ENCODE results near the gene KRTAP10-2. TPM values are rescaled to one million over a fixed set of nuclear protein-coding genes. Genes with fewer than 3 reads are reported as not detected.

The KRTAP10-2 gene
- total and polyA plus RNA-seq, 9 of the 15 experiments (the other 6 are each of a cell fraction or from before 2014, with no cell fraction given), result not detected

GRCh38 chr21:44531606-44532564, 19.4 kb downstream of the KRTAP10-2 start:
- no peak for ATAC-seq
- H3K4me2 ChIP-seq (ENCODE audit: insufficient read depth, low read length), result no peak overlapping the region
- H3K9me1 ChIP-seq (ENCODE audit: control insufficient read depth, insufficient read depth, low read length), result no peaks in the 10 kb centered on the region
- H3K9me3 ChIP-seq (replicated peaks; ENCODE audit: control insufficient read depth, insufficient read depth, low read depth, low read length), result no peaks in the 10 kb centered on the region; the same call in 1 of the 2 replicates
- H3K27me3 ChIP-seq (ENCODE audit: control insufficient read depth in 2 of 2, insufficient read depth in 2 of 2, low read length in 2 of 2), result peaks cover 42 to 64% of the 10 kb centered on the region in 2 experiments
- H3K79me2 ChIP-seq (ENCODE audit: control insufficient read depth, insufficient read depth, low read length), result no peaks in the 10 kb centered on the region
- TF ChIP-seq NFIC (IDR thresholded peaks at IDR 0.05) (peak; percentile 40; the same call in 1 of the 2 replicates), MAZ (CRISPR knock-in tag; conservative IDR thresholded peaks at IDR 0.05 in 1 of 2, IDR thresholded peaks at IDR 0.05 in 1 of 2) (0 out of 4 replicates have a peak, but pooled peaks of 1 of the 2 experiments have one; percentile 24), OTX1 (CRISPR knock-in tag; IDR thresholded peaks at IDR 0.05) (0 out of 2 replicates have a peak, but pooled peaks have one; percentile 20), GABPA (tag; conservative IDR thresholded peaks at IDR 0.05; ENCODE audit: low read depth) (no peak), EGR1 (conservative IDR thresholded peaks at IDR 0.05) (peak; percentile 29; the same call in 1 of the 2 replicates)
- peaks cover 16% of the 10 kb centered on the region; the same call in 1 of the 2 replicates for H4K20me1 ChIP-seq (replicated peaks; ENCODE audit: control insufficient read depth, insufficient read depth, low read length)
- H3K4me1 ChIP-seq (replicated peaks in 1 of 2; ENCODE audit: control insufficient read depth in 2 of 2, insufficient read depth in 2 of 2, low read length in 2 of 2), result peaks cover 0 to 16% of the 10 kb centered on the region in 2 experiments; a peak in 2 of 5 replicates
- ChIA-PET POLR2A (interaction anchor here (0.7 to 1.4 kb wide), 3 partner anchors 14 to 25 kb away, joined by 3 read pairs; no protein-coding TSS in a partner anchor), CTCF (ENCODE audit: low intra/inter-chr PET ratio) (no interaction called here)
- H3K4me3 ChIP-seq, result no peak overlapping the region
- no peak overlapping the region for H3K9ac ChIP-seq (ENCODE audit: insufficient read depth in 1 of 2, low read depth in 2 of 2, low read length in 2 of 2)
- H3K27ac ChIP-seq (ENCODE audit: extremely low read depth, low read depth, low read length), result no peak overlapping the region
- in situ Hi-C loops (cut with MboI), result no loop called here
- FAIRE-seq, result no peak
- 3% methylated on average over 27 of the region's 30 CpGs for WGBS (ENCODE audit: insufficient coverage, low coverage, missing lambda C conversion rate)
- intact Hi-C loops (cut with micrococcal nuclease), result no loop called here
- no TSS peak for BruUV-seq (replicated peaks)
- no peak overlapping the region for H2AFZ ChIP-seq (ENCODE audit: low read depth, low read length)
- DNase-seq (ENCODE audit: extremely low read depth in 1 of 4, low spot score in 3 of 4), result no peak
- no peaks in the 10 kb centered on the region for H3K36me3 ChIP-seq (ENCODE audit: control insufficient read depth, insufficient read depth, low read length)

Data from K562 (cell line).